ENCODE results near the gene WDR90.

The WDR90 gene

GRCh38 chr16:669666-670065 lies 20.5 kb downstream of the WDR90 start:
- Histone ChIP-seq H3K36me3 (replicated peaks in 1 of 2; ENCODE audit: control insufficient read depth in 2 of 2, insufficient read depth in 2 of 2, low read length in 2 of 2) (peaks cover 37 to 56% of the 10 kb centered on the region in 2 donors), H2BK120ac (ENCODE audit: low read depth, low read length) (no peak overlapping the region), H2AFZ (ENCODE audit: low read length) (no peak overlapping the region), H2AK5ac (ENCODE audit: low read depth, low read length) (no peak overlapping the region), H3K27ac (replicated peaks; ENCODE audit: low read length) (no peak overlapping the region), H4K8ac (ENCODE audit: low read depth, low read length) (no peak overlapping the region), H2BK15ac (ENCODE audit: low read length) (no peak overlapping the region), H3K23ac (ENCODE audit: low read depth, low read length, poor library complexity) (peak overlapping the region; percentile 73), H3K9ac (ENCODE audit: low read depth, low read length, poor library complexity) (no peak overlapping the region), H3K79me1 (ENCODE audit: low read depth, low read length) (peaks cover 28% of the 10 kb centered on the region), H4K91ac (ENCODE audit: low read depth, low read length, poor library complexity) (no peak overlapping the region), H3K4ac (ENCODE audit: low read length) (no peak overlapping the region), H3K4me2 (ENCODE audit: insufficient read depth, low read length, poor library complexity, severe bottlenecking) (no peak overlapping the region), H3K4me3 (ENCODE audit: low read length in 2 of 2) (peak overlapping the region; percentile 41 to 92), H3K9me3 (replicated peaks in 1 of 2; ENCODE audit: control insufficient read depth in 2 of 2, insufficient read depth in 1 of 2, low read depth in 1 of 2, low read length in 2 of 2) (no peaks in the 10 kb centered on the region), H2BK5ac (ENCODE audit: low read length) (no peak overlapping the region), H2BK12ac (ENCODE audit: low read length) (no peak overlapping the region), H3K27me3 (ENCODE audit: control insufficient read depth in 3 of 3, insufficient read depth in 3 of 3, low read depth in 1 of 3, low read length in 3 of 3) (peaks cover 0 to under 1% (median 0%) of the 10 kb centered on the region in 3 experiments), H3K4me1 (ENCODE audit: control insufficient read depth in 2 of 2, insufficient read depth in 1 of 2, low read depth in 1 of 2, low read length in 2 of 2) (peaks cover 2 to 6% of the 10 kb centered on the region in 2 donors), H3K14ac (ENCODE audit: low read length) (no peak overlapping the region), H3K18ac (ENCODE audit: low read length) (no peak overlapping the region)
- WGBS, 2 donors (ENCODE audit: extremely low coverage in 2 of 2, insufficient read length in 2 of 2, insufficient replicate concordance in 1 of 2): no CpG with 5 or more reads among the region's 13 CpGs
- DNase-seq (ENCODE audit: low spot score): no peak

GRCh38 chr16:670485-671352 lies 21.6 kb downstream of the WDR90 start:
- H2BK120ac ChIP-seq (ENCODE audit: low read depth, low read length): no peak overlapping the region
- H2BK5ac ChIP-seq (ENCODE audit: low read length): no peak overlapping the region
- peaks cover 0 to 9% (median 0%) of the 10 kb centered on the region in 3 experiments for H3K27me3 ChIP-seq (ENCODE audit: control insufficient read depth in 3 of 3, insufficient read depth in 3 of 3, low read depth in 1 of 3, low read length in 3 of 3)
- H3K23ac ChIP-seq (ENCODE audit: low read depth, low read length, poor library complexity): no peak overlapping the region
- no peak overlapping the region for H2BK12ac ChIP-seq (ENCODE audit: low read length)
- no peak overlapping the region for H4K8ac ChIP-seq (ENCODE audit: low read depth, low read length)
- peak overlapping the region; percentile 4 for H3K9ac ChIP-seq (ENCODE audit: low read depth, low read length, poor library complexity)
- no peak for DNase-seq (ENCODE audit: low spot score)
- H3K27ac ChIP-seq (replicated peaks; ENCODE audit: low read length): no peak overlapping the region
- H3K4ac ChIP-seq (ENCODE audit: low read length): no peak overlapping the region
- H4K91ac ChIP-seq (ENCODE audit: low read depth, low read length, poor library complexity): no peak overlapping the region
- WGBS, 2 donors (ENCODE audit: extremely low coverage in 2 of 2, insufficient read length in 2 of 2, insufficient replicate concordance in 1 of 2): no CpG with 5 or more reads among the region's 52 CpGs
- H2AFZ ChIP-seq (ENCODE audit: low read length): no peak overlapping the region
- no peaks in the 10 kb centered on the region for H3K9me3 ChIP-seq (replicated peaks in 1 of 2; ENCODE audit: control insufficient read depth in 2 of 2, insufficient read depth in 1 of 2, low read depth in 1 of 2, low read length in 2 of 2)
- peak overlapping the region in 1 of 2 donors; percentile 3 for H3K4me3 ChIP-seq (ENCODE audit: low read length in 2 of 2)
- no peak overlapping the region for H2AK5ac ChIP-seq (ENCODE audit: low read depth, low read length)
- H3K36me3 ChIP-seq (replicated peaks in 1 of 2; ENCODE audit: control insufficient read depth in 2 of 2, insufficient read depth in 2 of 2, low read length in 2 of 2): peaks cover 37 to 57% of the 10 kb centered on the region in 2 donors
- no peak overlapping the region for H3K18ac ChIP-seq (ENCODE audit: low read length)
- no peak overlapping the region for H3K14ac ChIP-seq (ENCODE audit: low read length)
- H3K79me1 ChIP-seq (ENCODE audit: low read depth, low read length): peaks cover 31% of the 10 kb centered on the region
- H2BK15ac ChIP-seq (ENCODE audit: low read length): no peak overlapping the region
- H3K4me2 ChIP-seq (ENCODE audit: insufficient read depth, low read length, poor library complexity, severe bottlenecking): no peak overlapping the region
- peaks cover 2 to 13% of the 10 kb centered on the region in 2 donors for H3K4me1 ChIP-seq (ENCODE audit: control insufficient read depth in 2 of 2, insufficient read depth in 1 of 2, low read depth in 1 of 2, low read length in 2 of 2)

- Histone ChIP-seq H2AK5ac (ENCODE audit: low read depth, low read length) (no peak overlapping the region), H3K23ac (ENCODE audit: low read depth, low read length, poor library complexity) (no peak overlapping the region), H3K27me3 (ENCODE audit: control insufficient read depth in 3 of 3, insufficient read depth in 3 of 3, low read depth in 1 of 3, low read length in 3 of 3) (peaks cover 0 to 14% (median 0%) of the 10 kb centered on the region in 3 experiments), H3K27ac (replicated peaks; ENCODE audit: low read length) (no peak overlapping the region), H3K9ac (ENCODE audit: low read depth, low read length, poor library complexity) (no peak overlapping the region), H3K4ac (ENCODE audit: low read length) (no peak overlapping the region), H2BK15ac (ENCODE audit: low read length) (no peak overlapping the region), H3K14ac (ENCODE audit: low read length) (no peak overlapping the region), H3K4me1 (ENCODE audit: control insufficient read depth in 2 of 2, insufficient read depth in 1 of 2, low read depth in 1 of 2, low read length in 2 of 2) (peaks cover 2 to 13% of the 10 kb centered on the region in 2 donors), H2BK5ac (ENCODE audit: low read length) (no peak overlapping the region), H3K18ac (ENCODE audit: low read length) (no peak overlapping the region), H2BK120ac (ENCODE audit: low read depth, low read length) (no peak overlapping the region), H2BK12ac (ENCODE audit: low read length) (no peak overlapping the region), H4K8ac (ENCODE audit: low read depth, low read length) (peak overlapping the region; percentile 17), H3K79me1 (ENCODE audit: low read depth, low read length) (peaks cover 29% of the 10 kb centered on the region), H3K9me3 (replicated peaks in 1 of 2; ENCODE audit: control insufficient read depth in 2 of 2, insufficient read depth in 1 of 2, low read depth in 1 of 2, low read length in 2 of 2) (no peaks in the 10 kb centered on the region), H3K4me3 (ENCODE audit: low read length in 2 of 2) (no peak overlapping the region), H3K36me3 (replicated peaks in 1 of 2; ENCODE audit: control insufficient read depth in 2 of 2, insufficient read depth in 2 of 2, low read length in 2 of 2) (peaks cover 37 to 57% of the 10 kb centered on the region in 2 donors), H3K4me2 (ENCODE audit: insufficient read depth, low read length, poor library complexity, severe bottlenecking) (no peak overlapping the region), H4K91ac (ENCODE audit: low read depth, low read length, poor library complexity) (no peak overlapping the region), H2AFZ (ENCODE audit: low read length) (no peak overlapping the region)
- WGBS, 2 donors (ENCODE audit: extremely low coverage in 2 of 2, insufficient read length in 2 of 2, insufficient replicate concordance in 1 of 2): no CpG with 5 or more reads among the region's 40 CpGs
- no peak for DNase-seq (ENCODE audit: low spot score)
Observed at GRCh38 chr16:671353-672131, 22.4 kb downstream of the WDR90 start.

DNA sequence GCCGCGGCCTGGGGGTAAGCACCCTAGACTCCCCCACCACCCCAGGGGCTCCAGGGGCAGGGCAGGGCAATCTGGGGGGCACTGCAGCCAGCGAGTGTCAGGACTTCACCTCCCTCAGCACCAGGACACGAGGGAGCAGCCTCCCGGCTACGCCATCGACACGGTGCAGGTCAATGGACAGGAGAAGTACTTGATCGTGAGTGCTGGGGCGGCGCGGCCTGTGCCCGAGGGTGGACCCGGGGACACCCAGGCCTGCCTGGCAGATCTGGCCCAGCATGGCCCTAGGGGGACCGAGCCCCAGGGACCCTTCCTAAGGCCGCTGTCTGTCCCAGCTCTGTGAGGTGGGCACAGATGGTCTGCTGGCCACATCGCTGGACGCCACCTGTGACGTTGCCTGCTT lies 23.2 kb downstream of the WDR90 start:
- no CpG with 5 or more reads among the region's 19 CpGs for WGBS, 2 donors (ENCODE audit: extremely low coverage in 2 of 2, insufficient read length in 2 of 2, insufficient replicate concordance in 1 of 2)
- Histone ChIP-seq H3K27me3 (ENCODE audit: control insufficient read depth in 3 of 3, insufficient read depth in 3 of 3, low read depth in 1 of 3, low read length in 3 of 3) (peaks cover 0 to 14% (median 0%) of the 10 kb centered on the region in 3 experiments), H3K23ac (ENCODE audit: low read depth, low read length, poor library complexity) (no peak overlapping the region), H3K18ac (ENCODE audit: low read length) (no peak overlapping the region), H4K8ac (ENCODE audit: low read depth, low read length) (no peak overlapping the region), H2AFZ (ENCODE audit: low read length) (no peak overlapping the region), H3K9ac (ENCODE audit: low read depth, low read length, poor library complexity) (no peak overlapping the region), H4K91ac (ENCODE audit: low read depth, low read length, poor library complexity) (no peak overlapping the region), H3K9me3 (replicated peaks in 1 of 2; ENCODE audit: control insufficient read depth in 2 of 2, insufficient read depth in 1 of 2, low read depth in 1 of 2, low read length in 2 of 2) (no peaks in the 10 kb centered on the region), H3K4ac (ENCODE audit: low read length) (no peak overlapping the region), H2BK120ac (ENCODE audit: low read depth, low read length) (no peak overlapping the region), H3K79me1 (ENCODE audit: low read depth, low read length) (peaks cover 29% of the 10 kb centered on the region), H3K4me2 (ENCODE audit: insufficient read depth, low read length, poor library complexity, severe bottlenecking) (no peak overlapping the region), H3K14ac (ENCODE audit: low read length) (no peak overlapping the region), H3K4me1 (ENCODE audit: control insufficient read depth in 2 of 2, insufficient read depth in 1 of 2, low read depth in 1 of 2, low read length in 2 of 2) (peaks cover 2 to 13% of the 10 kb centered on the region in 2 donors), H2AK5ac (ENCODE audit: low read depth, low read length) (no peak overlapping the region), H2BK5ac (ENCODE audit: low read length) (no peak overlapping the region), H3K27ac (replicated peaks; ENCODE audit: low read length) (no peak overlapping the region), H2BK12ac (ENCODE audit: low read length) (no peak overlapping the region), H3K36me3 (replicated peaks in 1 of 2; ENCODE audit: control insufficient read depth in 2 of 2, insufficient read depth in 2 of 2, low read length in 2 of 2) (peaks cover 37 to 57% of the 10 kb centered on the region in 2 donors), H2BK15ac (ENCODE audit: low read length) (no peak overlapping the region), H3K4me3 (ENCODE audit: low read length in 2 of 2) (no peak overlapping the region)
- no peak for DNase-seq (ENCODE audit: low spot score)
